Activated gamma-delta T cell (primary cell): ENCODE results near the gene IL6ST.
"Not testable (repeated sequence)": the region's sequence is repeated elsewhere in the genome, so short reads cannot be mapped to it uniquely, and the experiment has no call there.

ENCODE experiments used
- DNase-seq: peaks from one replicate; lab custom pipeline; 2025; lab: John Stamatoyannopoulos, UW

Gene IL6ST

GRCh38 chr5:55966284-55966683 lies 28.5 kb downstream of the IL6ST start:
- DNase-seq, result no peak

- DNase-seq, result no peak
These were observed 29.2 kb downstream of the IL6ST start for GRCh38 chr5:55965525-55965924.

- no peak for DNase-seq
These were observed 34.0 kb downstream of the IL6ST start for GRCh38 chr5:55960779-55961178.

DNA sequence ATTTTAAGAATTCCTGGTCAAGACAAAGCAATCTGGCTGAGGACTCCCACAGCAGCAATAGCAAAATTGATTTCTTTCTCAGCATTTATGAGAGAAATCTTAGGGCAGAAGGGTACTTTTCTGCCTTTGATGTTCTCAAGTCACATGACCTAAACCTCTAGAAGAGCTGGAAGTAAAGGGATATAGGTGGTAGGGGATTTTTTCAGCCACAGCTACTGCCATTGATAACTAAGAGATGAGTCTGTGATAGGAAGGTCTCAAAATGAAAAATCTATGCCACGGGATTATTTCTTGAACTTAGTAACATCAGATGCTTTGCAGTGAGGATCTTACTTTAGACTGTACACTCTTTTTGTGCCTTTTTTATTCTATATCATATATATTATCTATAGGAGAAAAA lies 35.6 kb downstream of the IL6ST start:
- DNase-seq, result no peak

DNA sequence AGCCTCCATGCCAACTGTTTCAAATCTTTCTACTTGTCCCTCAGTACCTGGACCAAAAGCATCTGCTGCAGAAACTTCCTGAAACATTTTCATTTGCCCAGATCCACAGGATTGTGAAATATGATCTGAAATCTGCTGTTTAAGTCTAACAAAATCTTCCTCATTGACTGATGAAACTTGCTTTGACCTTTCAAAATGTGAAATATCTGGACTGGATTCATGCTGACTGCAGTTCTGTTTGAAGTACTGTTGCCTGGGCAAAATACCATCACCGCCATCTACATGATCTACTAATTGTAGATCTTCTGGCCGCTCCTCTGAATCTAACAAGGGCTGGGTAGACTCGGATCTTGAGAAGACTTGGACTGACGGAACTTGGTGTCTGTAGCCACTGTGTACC lies 53.6 kb downstream of the IL6ST start:
- not testable (repeated sequence) for DNase-seq

DNA sequence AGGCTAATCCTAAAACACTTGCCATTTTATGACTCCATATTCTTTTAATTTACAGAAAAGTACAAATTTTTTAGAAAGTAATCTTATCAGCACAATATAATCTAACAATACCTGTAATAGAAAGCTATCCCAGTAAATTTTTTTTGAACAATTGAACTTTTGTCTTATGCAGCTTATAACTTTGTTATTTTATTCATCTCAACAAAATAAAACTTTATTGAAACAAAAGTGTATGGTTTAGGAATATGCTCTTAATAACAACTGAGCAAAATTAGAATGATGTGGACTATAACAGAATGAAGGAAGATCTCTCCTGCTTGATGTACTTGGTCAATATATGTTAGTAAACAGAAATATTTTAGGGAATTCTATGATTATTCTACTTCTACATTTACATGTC lies 57.2 kb downstream of the IL6ST start:
- DNase-seq, result not testable (repeated sequence)

GRCh38 chr5:55936100-55936693 lies 58.6 kb downstream of the IL6ST start:
- DNase-seq, result no peak

- no peak for DNase-seq
These were observed 59.4 kb downstream of the IL6ST start for GRCh38 chr5:55935371-55935770.

GRCh38 chr5:55934720-55935119 lies 60.0 kb downstream of the IL6ST start:
- DNase-seq, result no peak

DNA sequence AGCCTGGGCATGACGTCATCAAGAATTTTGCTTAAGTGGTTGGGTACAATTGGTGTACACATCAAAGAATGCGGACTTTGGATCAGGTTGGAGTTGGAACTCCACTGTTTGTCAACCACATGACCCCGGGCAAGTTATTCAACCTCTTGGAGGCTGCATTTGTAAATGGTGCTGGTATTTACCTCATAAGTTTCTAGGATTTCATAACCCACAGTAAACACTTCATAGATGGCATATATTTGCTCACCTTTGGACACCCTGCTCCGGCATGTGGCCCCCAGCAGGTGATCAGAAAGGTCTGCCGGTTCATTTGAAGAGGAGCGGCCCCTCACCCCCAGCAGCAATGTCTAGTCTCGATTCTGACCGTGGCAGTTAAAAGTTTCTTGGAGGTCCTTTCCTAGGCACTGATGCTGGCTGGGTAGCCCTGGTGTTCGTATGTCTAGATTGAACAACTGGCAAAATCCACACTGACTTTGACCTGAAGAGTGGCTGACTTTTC lies 60.6 kb downstream of the IL6ST start:
- no peak for DNase-seq

GRCh38 chr5:55933377-55934114 lies 61.2 kb downstream of the IL6ST start:
- DNase-seq, result no peak

- no peak for DNase-seq
These were observed 62.1 kb downstream of the IL6ST start for GRCh38 chr5:55932700-55933099.

DNA sequence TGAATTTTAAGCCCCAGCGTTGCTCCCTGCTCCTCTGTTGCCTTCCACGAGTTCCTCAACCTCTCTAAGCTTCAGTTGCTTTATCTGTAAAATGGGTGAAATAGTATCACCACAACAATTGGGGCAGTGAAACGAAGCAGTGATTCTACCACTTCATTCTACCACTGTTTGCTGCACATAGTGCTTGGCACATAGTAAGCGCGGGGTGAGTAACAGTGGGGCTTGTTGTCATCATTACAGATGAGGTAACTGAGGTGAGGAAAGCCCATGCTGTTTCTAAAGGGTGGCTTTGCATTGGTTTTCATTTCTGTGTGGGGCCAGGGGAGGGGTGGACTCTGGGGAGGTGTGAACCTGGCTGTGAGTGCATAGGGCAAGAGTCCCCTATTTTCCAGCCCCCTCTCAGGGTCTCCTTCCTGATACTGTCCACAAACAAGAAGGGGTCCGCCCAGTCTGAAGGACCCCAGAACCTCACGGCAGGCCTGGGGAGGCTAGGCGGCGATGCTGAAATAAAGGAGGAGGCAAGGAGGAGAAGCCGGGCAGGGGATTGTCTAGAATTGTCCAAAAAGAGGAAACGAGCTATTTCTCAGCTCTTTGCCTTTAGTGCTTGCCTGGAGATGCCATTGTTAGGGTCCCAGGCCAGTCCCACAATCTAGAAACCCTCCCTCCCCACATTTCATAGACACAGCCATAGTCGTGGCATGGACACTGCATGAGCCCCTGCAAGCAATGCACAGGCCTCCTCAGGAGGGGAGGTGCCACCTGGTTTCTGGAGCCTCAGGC lies 65.6 kb downstream of the IL6ST start:
- DNase-seq, result no peak

DNA sequence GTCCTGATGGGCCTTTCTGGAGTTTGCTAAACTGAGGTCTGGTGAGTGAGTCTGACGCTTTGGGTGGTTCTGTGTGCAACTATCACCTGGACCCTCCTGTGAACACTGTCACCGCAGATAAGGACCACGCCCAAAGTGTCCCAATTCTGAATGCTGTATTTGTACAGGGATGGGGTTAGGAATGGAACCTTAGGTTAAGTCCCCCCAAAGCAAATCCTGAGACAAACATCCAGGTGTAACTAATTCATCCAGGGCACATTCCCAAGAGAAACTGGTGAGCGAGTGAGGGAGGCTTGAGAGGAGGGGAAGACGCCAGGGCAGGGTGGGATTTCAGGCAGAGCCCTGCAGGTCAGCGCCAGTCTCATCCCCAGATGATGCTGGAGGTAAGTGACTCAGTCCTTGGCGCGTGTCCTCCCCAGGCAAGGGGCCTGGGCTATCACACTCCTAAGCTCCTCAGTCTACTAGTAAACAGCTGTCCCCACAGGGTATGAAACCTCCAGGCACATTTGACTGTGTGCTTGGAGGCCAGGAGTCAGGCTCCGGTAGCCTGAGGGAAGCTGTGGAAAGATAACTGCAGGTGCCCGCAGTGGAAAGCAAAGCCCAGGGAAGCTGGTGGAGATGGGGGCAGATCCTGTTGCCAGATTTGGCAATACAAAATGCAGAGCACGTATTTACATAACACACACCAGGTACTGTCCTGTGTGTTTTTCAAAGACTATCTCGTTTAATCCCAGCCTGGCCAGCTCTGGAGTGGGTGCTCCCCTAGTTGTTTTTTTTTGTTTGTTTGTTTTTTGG lies 66.7 kb downstream of the IL6ST start:
- DNase-seq, result no peak

DNA sequence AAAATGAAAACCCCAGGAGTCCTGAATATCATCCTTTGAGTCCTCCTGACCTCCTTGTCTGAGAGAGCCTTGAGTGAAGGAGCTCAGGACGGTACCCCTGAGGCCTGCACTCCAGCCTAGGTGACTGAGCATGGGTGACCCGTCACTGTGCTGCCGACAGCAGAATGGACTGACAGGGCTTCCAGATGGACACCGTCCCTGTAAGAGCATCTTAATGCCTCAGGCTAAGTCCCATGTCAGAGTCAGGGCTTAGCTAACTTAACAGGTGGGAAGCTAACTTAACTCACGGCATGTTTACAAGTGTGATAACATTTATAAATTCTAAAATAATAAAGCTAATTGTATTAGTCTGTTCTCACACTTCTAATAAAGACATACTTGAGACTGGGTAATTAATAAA lies 68.3 kb downstream of the IL6ST start:
- no peak for DNase-seq

DNA sequence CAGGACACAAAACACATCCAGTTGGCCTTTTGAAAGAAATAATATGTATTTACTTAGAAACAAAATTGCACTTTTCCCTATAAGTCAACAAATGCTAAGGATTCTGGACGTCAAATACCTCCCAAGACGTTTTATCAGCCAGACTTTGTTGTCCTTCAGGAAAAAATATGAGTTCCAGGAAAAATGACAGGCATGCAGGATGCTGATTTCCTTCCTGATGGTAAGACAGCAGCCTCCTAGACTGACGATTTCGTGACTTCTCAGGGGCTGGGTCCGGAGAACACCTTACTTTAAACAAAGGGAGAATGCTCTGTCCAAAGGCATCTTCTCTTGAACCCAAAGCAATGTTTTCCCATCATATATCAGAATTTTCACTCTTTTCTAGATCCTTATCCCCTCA lies 69.1 kb downstream of the IL6ST start:
- DNase-seq, result no peak

GRCh38 chr5:55925181-55925580 lies 69.6 kb downstream of the IL6ST start:
- no peak for DNase-seq

GRCh38 chr5:55924744-55925143 lies 70.0 kb downstream of the IL6ST start:
- no peak for DNase-seq

DNA sequence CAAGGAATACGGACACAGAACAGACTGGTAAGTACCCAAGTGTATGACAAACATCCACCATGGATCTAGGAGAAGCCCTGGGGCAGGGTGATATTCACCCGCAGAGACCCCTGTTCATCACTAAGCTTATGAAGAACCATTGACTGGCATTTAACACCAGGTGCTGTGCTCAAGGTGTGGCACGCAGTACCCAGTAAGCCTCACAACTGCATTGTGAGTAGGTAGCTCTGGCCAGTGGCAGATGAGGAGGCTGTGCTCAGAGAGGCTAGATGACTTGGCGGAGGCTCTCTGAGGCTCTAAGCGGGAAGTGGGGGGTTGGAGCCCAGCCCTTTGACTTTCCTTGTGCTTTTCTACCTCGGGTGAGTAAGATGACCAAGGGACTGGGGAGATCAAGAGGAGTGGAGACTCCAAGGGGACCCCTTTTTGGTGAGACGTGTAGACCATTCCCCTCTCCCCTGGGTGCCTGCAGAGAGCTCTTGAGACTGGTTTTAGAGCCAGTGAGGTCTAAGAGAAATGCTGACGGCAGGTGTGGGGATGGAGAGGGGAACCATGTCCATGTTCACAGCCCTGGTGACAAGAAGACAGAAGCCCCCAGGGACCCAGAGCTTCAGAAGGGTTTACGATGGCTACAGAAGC lies 70.8 kb downstream of the IL6ST start:
- no peak for DNase-seq

GRCh38 chr5:55923177-55923771 lies 71.5 kb downstream of the IL6ST start:
- DNase-seq, result no peak

GRCh38 chr5:55921617-55922016 lies 73.1 kb downstream of the IL6ST start:
- no peak for DNase-seq
